Gastroesophageal sphincter (tissue), 4 donors: ENCODE results near the gene TCHHL1. TPM values are rescaled to one million over a fixed set of nuclear protein-coding genes. Genes with fewer than 3 reads are reported as not detected.

ENCODE experiments used
- ATAC-seq: fragments of 150-250 bp; one replicate; pipeline ENCODE4 v1.9.1; 2016; ENCODE audit warnings: mild to moderate bottlenecking, moderate library complexity
- H3K27ac ChIP-seq, 4 donors: fragments of 200-600 bp; sonication (generic) in 3 of 4; 1 replicate in 3 of 4; 2 replicates in 1 of 4; pipeline ENCODE4 v1.5.1; 2016 to 2019
- H3K27me3 ChIP-seq: fragments of 200-600 bp; sonication (generic); one replicate; pipeline ENCODE4 v1.5.1; 2019
- H3K36me3 ChIP-seq, 2 donors: fragments of 200-600 bp; sonication (generic); one replicate each; pipeline ENCODE4 v1.5.1; 2019; ENCODE audit warnings: control low read depth in 1 of 2
- H3K4me1 ChIP-seq, 3 donors: fragments of 200-600 bp; sonication (generic); 1 replicate in 2 of 3; 2 replicates in 1 of 3; pipeline ENCODE4 v1.5.1; 2016 to 2019; ENCODE audit warnings: control low read depth in 2 of 3
- H3K4me3 ChIP-seq, 2 donors: fragments of 200-600 bp; sonication (generic); one replicate each; pipeline ENCODE4 v1.5.1; 2019; ENCODE audit warnings: mild to moderate bottlenecking in 1 of 2, moderate library complexity in 1 of 2
- H3K9me3 ChIP-seq, 3 donors: fragments of 200-600 bp; sonication (generic); one replicate each; pipeline ENCODE4 v1.5.1; 2017 to 2019; ENCODE audit warnings: control low read depth in 2 of 3
- CTCF ChIP-seq, 4 experiments: fragments of 200-600 bp in 2 of 4; fragments of 450-650 bp in 2 of 4; sonication (generic) in 1 of 4; IDR thresholded peaks; one replicate each; pipeline ENCODE4 v1.5.1; 2017 to 2019; ENCODE audit warnings: antibody characterized with exemption in 4 of 4, mild to moderate bottlenecking in 2 of 4, moderate library complexity in 2 of 4
- EP300 ChIP-seq: sonication (generic); formaldehyde crosslinking; IDR thresholded peaks from one replicate; pipeline ENCODE4 v1.6.1; 2017; ENCODE audit warnings: antibody characterized with exemption, mild to moderate bottlenecking
- POLR2A ChIP-seq, 2 donors: fragments of 450-650 bp; IDR thresholded peaks; one replicate each; pipeline ENCODE4 v1.6.1; 2017; ENCODE audit warnings: antibody characterized with exemption in 2 of 2, mild to moderate bottlenecking in 2 of 2, moderate library complexity in 1 of 2
- POLR2AphosphoS5 ChIP-seq: sonication (generic); formaldehyde crosslinking; IDR thresholded peaks from one replicate; pipeline ENCODE4 v1.6.1; 2017; ENCODE audit warnings: antibody characterized with exemption
- WGBS, 2 donors: methylation state at CpG; one replicate each; pipeline ENCODE4 v1.1.5; 2018; ENCODE audit warnings: low coverage in 1 of 2; 5-methylcytosine and 5-hydroxymethylcytosine counted together
- total RNA-seq, 4 donors: library from RNA; depleted of rRNA; stranded (reverse); fragments of >200 nt; gene quantifications; one replicate each; pipeline ENCODE4 v1.1.0, GENCODE V29; 2016

Gene TCHHL1
- total RNA-seq, 4 donors from 2014 or later, result not detected

DNA sequence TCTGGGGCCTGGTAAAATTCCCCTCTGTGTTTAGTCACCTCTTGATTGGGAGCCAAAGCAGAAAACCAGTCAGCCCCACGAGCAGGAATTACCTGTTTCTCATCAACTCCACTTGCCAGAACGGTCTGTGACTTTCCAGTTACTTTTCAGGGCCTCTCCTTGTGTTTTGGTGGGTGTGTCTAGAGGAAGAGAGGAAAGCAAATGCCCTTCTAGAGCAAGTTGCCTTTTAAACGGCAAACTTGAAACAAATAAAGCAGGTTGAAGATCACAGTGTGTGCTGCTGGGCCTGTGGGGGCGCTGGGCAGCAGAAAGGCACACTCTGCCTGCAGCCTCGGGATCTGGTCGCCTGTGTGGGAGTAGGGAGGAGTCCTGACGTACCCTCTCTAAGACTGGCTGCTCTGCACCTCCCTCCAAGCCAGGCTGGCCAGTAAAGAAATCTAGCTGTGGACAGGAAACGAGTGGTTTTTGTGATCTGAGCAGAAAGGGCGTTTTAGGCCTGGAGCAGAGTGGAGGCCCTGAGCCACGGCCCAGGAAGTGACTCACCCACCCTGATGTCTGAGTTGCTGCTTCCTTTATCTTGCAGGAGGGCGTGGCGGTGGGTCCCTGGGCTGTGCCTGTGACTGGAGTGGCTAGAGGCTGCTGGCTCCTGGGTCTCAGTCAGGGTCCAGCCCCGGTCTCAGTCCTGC lies 41.0 kb downstream of the TCHHL1 start:
- Histone ChIP-seq H3K36me3 (no peaks in the 10 kb centered on the region), H3K27me3 (no peaks in the 10 kb centered on the region), H3K4me1 (peaks cover 2 to 20% (median 4%) of the 10 kb centered on the region in 3 donors), H3K9me3 (no peaks in the 10 kb centered on the region), H3K27ac (peak overlapping the region; percentile 80 to 90 (median 86)), H3K4me3 (peak overlapping the region in 1 of 2 donors; percentile 23)
- ATAC-seq, result peak; percentile 94
- TF ChIP-seq CTCF (IDR thresholded peaks at IDR 0.05) (peak in 3 of 4 experiments; percentile 48 to 54 (median 51)), POLR2AphosphoS5 (peak; percentile 48), POLR2A (IDR thresholded peaks at IDR 0.05) (peak; percentile 14 to 45), EP300 (no peak)
- 0 to 3% methylated on average over 3 to 6 of the region's 13 CpGs for WGBS, 2 donors

- Histone ChIP-seq H3K4me1 (peaks cover 2 to 20% (median 4%) of the 10 kb centered on the region in 3 donors), H3K9me3 (no peaks in the 10 kb centered on the region), H3K36me3 (no peaks in the 10 kb centered on the region), H3K27ac (peak overlapping the region; percentile 80 to 90 (median 86)), H3K27me3 (no peaks in the 10 kb centered on the region), H3K4me3 (peak overlapping the region in 1 of 2 donors; percentile 23)
- ATAC-seq, result no peak
- no peak for TF ChIP-seq POLR2A (IDR thresholded peaks at IDR 0.05)
- no peak for TF ChIP-seq CTCF (IDR thresholded peaks at IDR 0.05)
- TF ChIP-seq EP300, result no peak
- no peak for TF ChIP-seq POLR2AphosphoS5
- WGBS, 2 donors, result 48 to 61% methylated on average over 4 to 5 of the region's 5 CpGs
These were observed 41.5 kb downstream of the TCHHL1 start for GRCh38 chr1:152047413-152047729.

- no peaks in the 10 kb centered on the region for H3K36me3 ChIP-seq
- H3K4me1 ChIP-seq, result peaks cover 2 to 20% (median 4%) of the 10 kb centered on the region in 3 donors
- no peak overlapping the region for H3K27ac ChIP-seq
- WGBS, 2 donors, result 24 to 40% methylated on average over 3 of the region's 3 CpGs
- ATAC-seq, result no peak
- no peaks in the 10 kb centered on the region for H3K9me3 ChIP-seq
- no peaks in the 10 kb centered on the region for H3K27me3 ChIP-seq
- H3K4me3 ChIP-seq, result no peak overlapping the region
- no peak for TF ChIP-seq POLR2A (IDR thresholded peaks at IDR 0.05)
- TF ChIP-seq POLR2AphosphoS5, result no peak
- no peak for TF ChIP-seq EP300
- TF ChIP-seq CTCF (IDR thresholded peaks at IDR 0.05), result no peak
These were observed 44.5 kb downstream of the TCHHL1 start for GRCh38 chr1:152044386-152044785.

- peaks cover 2 to 20% (median 4%) of the 10 kb centered on the region in 3 donors for H3K4me1 ChIP-seq
- no peak overlapping the region for H3K27ac ChIP-seq
- no peaks in the 10 kb centered on the region for H3K36me3 ChIP-seq
- no peak for ATAC-seq
- no peaks in the 10 kb centered on the region for H3K9me3 ChIP-seq
- no peaks in the 10 kb centered on the region for H3K27me3 ChIP-seq
- TF ChIP-seq EP300, result no peak
- no peak for TF ChIP-seq POLR2AphosphoS5
- no peak for TF ChIP-seq CTCF (IDR thresholded peaks at IDR 0.05)
- no peak for TF ChIP-seq POLR2A (IDR thresholded peaks at IDR 0.05)
- H3K4me3 ChIP-seq, result no peak overlapping the region
- 56 to 73% methylated on average over 5 of the region's 5 CpGs for WGBS, 2 donors
These were observed 45.0 kb downstream of the TCHHL1 start for GRCh38 chr1:152043870-152044269.

DNA sequence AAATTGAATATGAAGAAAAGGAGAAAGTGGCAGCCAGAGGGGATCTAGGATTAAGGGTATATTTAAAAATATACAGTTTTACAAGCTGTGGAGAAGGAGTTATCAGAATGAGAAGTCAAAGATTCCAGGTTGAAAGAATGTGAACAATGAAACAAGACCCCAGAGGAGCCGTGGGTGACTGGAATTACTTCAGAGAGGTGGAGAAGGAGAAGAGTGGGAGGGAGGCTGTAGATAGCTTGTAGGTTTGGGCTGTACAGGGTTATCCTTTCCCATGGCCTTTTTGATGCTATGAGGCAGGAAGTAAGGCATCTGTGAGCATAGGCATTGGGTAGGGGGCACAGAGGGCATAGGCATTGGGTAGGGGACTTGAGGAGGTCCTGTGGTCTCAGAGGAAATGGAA lies 46.8 kb downstream of the TCHHL1 start:
- ATAC-seq, result no peak
- WGBS, 2 donors, result 45% methylated on average over 1 of the region's 1 CpG; no CpG with 5 or more reads in 1 of the 2 donors
- Histone ChIP-seq H3K4me1 (peaks cover 0 to 7% (median 0%) of the 10 kb centered on the region in 3 donors), H3K9me3 (no peaks in the 10 kb centered on the region), H3K27ac (no peak overlapping the region), H3K36me3 (no peaks in the 10 kb centered on the region), H3K27me3 (no peaks in the 10 kb centered on the region), H3K4me3 (no peak overlapping the region)
- TF ChIP-seq CTCF (IDR thresholded peaks at IDR 0.05) (no peak), POLR2A (IDR thresholded peaks at IDR 0.05) (no peak), POLR2AphosphoS5 (no peak), EP300 (no peak)
